Activated CD4-positive, alpha-beta T cell treated with anti-CD3 and anti-CD28 coated beads, Interleukin-2, amount 50 U/mL, for 16 hours (primary cell): ENCODE data around the gene SCYL1.

Experiments used
- DNase-seq: peaks from one replicate; pipeline ENCODE4 v3.0.0-alpha.2; 2020

The SCYL1 gene

GRCh38 chr11:65572356-65573051 is 47.6 kb downstream of the SCYL1 start, which contains the start of gene FAM89B:
Gene FAM89B, plus strand, starts transcription at chr11:65572538. Its CDS starts 132 bp downstream, at chr11:65572670.
- peak; percentile 90 for DNase-seq

GRCh38 chr11:65573391-65574079 is 48.7 kb downstream of the SCYL1 start:
- no peak for DNase-seq

GRCh38 chr11:65574109-65574810 is 49.4 kb downstream of the SCYL1 start:
- peak; percentile 97 for DNase-seq

GRCh38 chr11:65574811-65575567 is 50.1 kb downstream of the SCYL1 start:
- no peak for DNase-seq

- DNase-seq: peak; percentile 85
Observed at GRCh38 chr11:65575568-65576231, 50.8 kb downstream of the SCYL1 start, which contains the start of gene EHBP1L1. Gene EHBP1L1, plus strand, starts transcription at chr11:65576053. Its CDS starts 250 bp downstream, at chr11:65576303.

- no peak for DNase-seq
Observed at GRCh38 chr11:65576232-65576866, 51.5 kb downstream of the SCYL1 start.

GRCh38 chr11:65576867-65577755 is 52.2 kb downstream of the SCYL1 start:
- no peak for DNase-seq

GRCh38 chr11:65577756-65578109 is 52.9 kb downstream of the SCYL1 start:
- no peak for DNase-seq

GRCh38 chr11:65578134-65578533 is 53.3 kb downstream of the SCYL1 start:
- DNase-seq: no peak

GRCh38 chr11:65578667-65579066 is 53.8 kb downstream of the SCYL1 start:
- no peak for DNase-seq

- DNase-seq: no peak
Observed at GRCh38 chr11:65579291-65579690, 54.4 kb downstream of the SCYL1 start.

GRCh38 chr11:65580031-65580692 is 55.3 kb downstream of the SCYL1 start:
- no peak for DNase-seq

GRCh38 chr11:65580756-65581155 is 55.9 kb downstream of the SCYL1 start:
- DNase-seq: no peak

GRCh38 chr11:65581928-65582327 is 57.0 kb downstream of the SCYL1 start:
- DNase-seq: no peak

- no peak for DNase-seq
Observed at GRCh38 chr11:65583589-65583988, 58.7 kb downstream of the SCYL1 start.

- DNase-seq: no peak
Observed at GRCh38 chr11:65584106-65584505, 59.2 kb downstream of the SCYL1 start.

- DNase-seq: no peak
Observed at GRCh38 chr11:65584723-65585171, 59.9 kb downstream of the SCYL1 start.

- DNase-seq: no peak
Observed at GRCh38 chr11:65585396-65586246, 60.7 kb downstream of the SCYL1 start.

- no peak for DNase-seq
Observed at GRCh38 chr11:65586247-65586630, 61.4 kb downstream of the SCYL1 start.
